IMR-90 (cell line): Measurements from ENCODE around the gene ANGPT4. TPM values are rescaled to one million over a fixed set of nuclear protein-coding genes. Genes with fewer than 3 reads are reported as not detected.

Source experiments
- ATAC-seq: fragments of 200-7000 bp; cut with Tn5 transposase; 2 replicates; pipeline ENCODE4 v1.9.1; 2020; ENCODE audit warnings: low read depth, mild to moderate bottlenecking, moderate library complexity
- BruUV-seq: library from RNA; stranded (reverse); fragments of 400-500 nt; replicated peaks from 2 replicates; lab custom pipeline; 2021; lab: Mats Ljungman, UMichigan
- CTCF ChIA-PET: fragments of 300-600 bp; formaldehyde crosslinking; extraction: SDS; loops from one replicate; lab custom pipeline; 2021; ENCODE audit warnings: antibody characterized with exemption; lab: Yijun Ruan, JAX
- POLR2A ChIA-PET: fragments of 300-600 bp; sonication (Branson Sonifier 250); formaldehyde crosslinking; loops from one replicate; lab custom pipeline; 2022; ENCODE audit warnings: antibody characterized with exemption; ENCODE audit not compliant: unreplicated experiment; lab: Charles Lee
- DNase-seq: peaks from one replicate; pipeline ENCODE4 v3.0.0; 2013
- H2AFZ ChIP-seq: replicated peaks from 2 replicates; pipeline ENCODE3; 2013; ENCODE audit warnings: low read length, mild to moderate bottlenecking; ENCODE audit not compliant: poor library complexity
- H2AK5ac ChIP-seq: 2 replicates; pipeline ENCODE4 v1.6.1; 2013; ENCODE audit warnings: low read depth, low read length, inconsistent platforms
- H2AK9ac ChIP-seq: replicated peaks from 2 replicates; pipeline ENCODE3; 2013; ENCODE audit warnings: mild to moderate bottlenecking, low read depth, low read length, moderate library complexity; ENCODE audit not compliant: poor library complexity
- H2BK120ac ChIP-seq: 2 replicates; pipeline ENCODE4 v1.6.1; 2013; ENCODE audit warnings: low read depth, low read length, inconsistent platforms
- H2BK15ac ChIP-seq: 3 replicates; pipeline ENCODE4 v1.6.1; 2013; ENCODE audit warnings: low read depth, low read length, inconsistent platforms
- H2BK20ac ChIP-seq: 2 replicates; pipeline ENCODE4 v1.6.1; 2013; ENCODE audit warnings: low read depth, mild to moderate bottlenecking, inconsistent platforms, low read length, moderate library complexity
- H2BK5ac ChIP-seq: 2 replicates; pipeline ENCODE4 v1.6.1; 2013; ENCODE audit warnings: mild to moderate bottlenecking, low read depth, low read length, inconsistent platforms; ENCODE audit not compliant: poor library complexity, severe bottlenecking
- H3K14ac ChIP-seq: replicated peaks from 2 replicates; pipeline ENCODE4 v1.6.1; 2013; ENCODE audit warnings: low read depth, low read length, inconsistent platforms
- H3K18ac ChIP-seq: 2 replicates; pipeline ENCODE4 v1.6.1; 2013; ENCODE audit warnings: low read depth, low read length, control low read depth
- H3K23ac ChIP-seq: 2 replicates; pipeline ENCODE4 v1.6.1; 2013; ENCODE audit warnings: low read depth, low read length, inconsistent platforms
- H3K27ac ChIP-seq: 2 replicates; pipeline ENCODE4 v1.5.1; 2013; ENCODE audit warnings: mild to moderate bottlenecking, control low read depth, low read length; ENCODE audit not compliant: insufficient read depth
- H3K27me3 ChIP-seq: 2 replicates; pipeline ENCODE4 v1.6.1; 2013; ENCODE audit warnings: low read length; ENCODE audit not compliant: control insufficient read depth, insufficient read depth
- H3K36me3 ChIP-seq: 2 replicates; pipeline ENCODE4 v1.6.1; 2013; ENCODE audit warnings: low read length, mixed read lengths; ENCODE audit not compliant: control insufficient read depth, insufficient read depth
- H3K4ac ChIP-seq: 2 replicates; pipeline ENCODE4 v1.6.1; 2013; ENCODE audit warnings: low read depth, low read length, inconsistent platforms
- H3K4me1 ChIP-seq: 2 replicates; pipeline ENCODE4 v1.6.1; 2013; ENCODE audit warnings: low read length, mixed read lengths; ENCODE audit not compliant: control insufficient read depth, insufficient read depth
- H3K4me2 ChIP-seq: 2 replicates; pipeline ENCODE4 v1.6.1; 2013; ENCODE audit warnings: low read depth, mild to moderate bottlenecking, control low read depth, low read length, moderate library complexity
- H3K4me3 ChIP-seq: 2 replicates; pipeline ENCODE4 v1.5.1; 2013; ENCODE audit warnings: low read depth, mild to moderate bottlenecking, control low read depth, low read length, moderate library complexity; ENCODE audit not compliant: insufficient read depth
- H3K56ac ChIP-seq: 2 replicates; pipeline ENCODE4 v1.6.1; 2013; ENCODE audit warnings: low read length, inconsistent platforms; ENCODE audit not compliant: insufficient read depth; ENCODE audit errors: extremely low read depth
- H3K79me1 ChIP-seq, 2 experiments: 2 replicates each; pipeline ENCODE4 v1.6.1; 2013; ENCODE audit warnings: low read length in 2 of 2, inconsistent platforms in 1 of 2, low read depth in 1 of 2
- H3K9ac ChIP-seq: 2 replicates; pipeline ENCODE4 v1.6.1; 2013; ENCODE audit warnings: low read depth, low read length, control low read depth
- H3K9me1 ChIP-seq: 2 replicates; pipeline ENCODE4 v1.6.1; 2013; ENCODE audit warnings: low read length, inconsistent platforms; ENCODE audit not compliant: insufficient read depth
- H3K9me3 ChIP-seq: 2 replicates; pipeline ENCODE4 v1.6.1; 2013; ENCODE audit warnings: low read length; ENCODE audit not compliant: control insufficient read depth, insufficient read depth
- H4K20me1 ChIP-seq: 2 replicates; pipeline ENCODE4 v1.6.1; 2013; ENCODE audit warnings: low read length, inconsistent platforms; ENCODE audit not compliant: insufficient read depth
- H4K5ac ChIP-seq: 2 replicates; pipeline ENCODE4 v1.6.1; 2013; ENCODE audit warnings: mild to moderate bottlenecking, low read depth, low read length, control low read depth
- H4K8ac ChIP-seq, 2 experiments: 2 replicates each; pipeline ENCODE4 v1.6.1; 2013; ENCODE audit warnings: low read depth in 2 of 2, low read length in 2 of 2, control low read depth in 1 of 2, inconsistent platforms in 1 of 2
- H4K91ac ChIP-seq: 2 replicates; pipeline ENCODE4 v1.6.1; 2013; ENCODE audit warnings: low read depth, low read length, inconsistent platforms; ENCODE audit not compliant: insufficient read depth
- RFX5 ChIP-seq: IDR thresholded peaks from 2 replicates; pipeline ENCODE4 v1.8.0; 2012; ENCODE audit warnings: low read depth, mild to moderate bottlenecking, low read length, moderate library complexity
- WGBS, 2 experiments: methylation state at CpG; one replicate each; pipeline versions ENCODE4 v1.1.5 to v1.1.7; 2013; ENCODE audit warnings: missing lambda C conversion rate in 2 of 2; ENCODE audit not compliant: insufficient read length in 1 of 2; ENCODE audit errors: extremely low coverage in 2 of 2; 5-methylcytosine and 5-hydroxymethylcytosine counted together
- dilution Hi-C: fragments of 300-500 bp; cut with HindIII; formaldehyde crosslinking; loops from one replicate; pipeline ENCODE4 v1.14.3; 2018; ENCODE audit warnings: low sequenced_read_pairs; ENCODE audit not compliant: unreplicated experiment
- in situ Hi-C: fragments of 300-500 bp; cut with MboI; formaldehyde crosslinking; loops from 3 replicates; pipeline ENCODE4 v1.14.3; 2019; ENCODE audit warnings: low sequenced_read_pairs, inconsistent platforms, mixed read lengths
- intact Hi-C: fragments of 100-400 bp; cut with micrococcal nuclease; formaldehyde crosslinking; loops from 2 replicates; pipeline ENCODE4 v1.10.0; 2022
- polyA plus RNA-seq, 3 experiments: library from polyadenylated mRNA; depleted of rRNA; stranded (reverse); fragments of >200 nt; gene quantifications; 2 replicates each; pipeline ENCODE4 v1.2.3, GENCODE V29; 2012; ENCODE audit warnings: low replicate concordance in 1 of 3
- total RNA-seq: library from RNA; depleted of rRNA; stranded (reverse); fragments of >200 nt; gene quantifications from 2 replicates; pipeline ENCODE4 v1.2.3, GENCODE V29; 2012

ANGPT4 gene
- total and polyA plus RNA-seq, 2 of the 4 experiments (the other 2 are of a cell fraction): not detected

- H2AK5ac ChIP-seq: no peak overlapping the region
- ChIA-PET POLR2A (no interaction called here), CTCF (no interaction called here)
- no peak overlapping the region for H3K18ac ChIP-seq
- no peak for TF ChIP-seq RFX5
- intact Hi-C loops (no loop called here), dilution Hi-C loops (no loop called here), in situ Hi-C loops (no loop called here)
- peaks cover 3% of the 10 kb centered on the region; the same call in 1 of the 2 replicates for H3K4me1 ChIP-seq
- H3K14ac ChIP-seq: no peak overlapping the region
- DNase-seq (no peak), ATAC-seq (no peak)
- no peaks in the 10 kb centered on the region for H4K20me1 ChIP-seq
- no peak overlapping the region for H3K4ac ChIP-seq
- 48% methylated on average over 2 of the region's 5 CpGs; no CpG with 5 or more reads in 1 of the 2 experiments for WGBS, 2 experiments
- no peak overlapping the region for H3K56ac ChIP-seq
- H3K79me1 ChIP-seq: no peaks in the 10 kb centered on the region
- H3K23ac ChIP-seq: no peak overlapping the region
- H3K4me2 ChIP-seq: no peak overlapping the region
- H4K5ac ChIP-seq: no peak overlapping the region
- H2BK20ac ChIP-seq: no peak overlapping the region
- H4K91ac ChIP-seq: no peak overlapping the region
- H2AK9ac ChIP-seq: no peak overlapping the region
- no peak overlapping the region for H3K4me3 ChIP-seq
- H3K9me1 ChIP-seq: no peaks in the 10 kb centered on the region
- H3K9me3 ChIP-seq: no peaks in the 10 kb centered on the region
- H2BK5ac ChIP-seq: no peak overlapping the region
- BruUV-seq: no TSS peak
- H3K36me3 ChIP-seq: no peaks in the 10 kb centered on the region
- no peak overlapping the region for H2BK120ac ChIP-seq
- H2AFZ ChIP-seq: no peak overlapping the region
- H3K9ac ChIP-seq: no peak overlapping the region
- H3K27me3 ChIP-seq: peaks cover 10% of the 10 kb centered on the region; the same call in 1 of the 2 replicates
- no peak overlapping the region for H2BK15ac ChIP-seq
- H3K27ac ChIP-seq: no peak overlapping the region
- no peak overlapping the region for H4K8ac ChIP-seq
Observed at GRCh38 chr20:919491-919916, 3.4 kb upstream of the ANGPT4 start.
